ENCODE data around the gene MRGPRF.

The MRGPRF gene

DNA sequence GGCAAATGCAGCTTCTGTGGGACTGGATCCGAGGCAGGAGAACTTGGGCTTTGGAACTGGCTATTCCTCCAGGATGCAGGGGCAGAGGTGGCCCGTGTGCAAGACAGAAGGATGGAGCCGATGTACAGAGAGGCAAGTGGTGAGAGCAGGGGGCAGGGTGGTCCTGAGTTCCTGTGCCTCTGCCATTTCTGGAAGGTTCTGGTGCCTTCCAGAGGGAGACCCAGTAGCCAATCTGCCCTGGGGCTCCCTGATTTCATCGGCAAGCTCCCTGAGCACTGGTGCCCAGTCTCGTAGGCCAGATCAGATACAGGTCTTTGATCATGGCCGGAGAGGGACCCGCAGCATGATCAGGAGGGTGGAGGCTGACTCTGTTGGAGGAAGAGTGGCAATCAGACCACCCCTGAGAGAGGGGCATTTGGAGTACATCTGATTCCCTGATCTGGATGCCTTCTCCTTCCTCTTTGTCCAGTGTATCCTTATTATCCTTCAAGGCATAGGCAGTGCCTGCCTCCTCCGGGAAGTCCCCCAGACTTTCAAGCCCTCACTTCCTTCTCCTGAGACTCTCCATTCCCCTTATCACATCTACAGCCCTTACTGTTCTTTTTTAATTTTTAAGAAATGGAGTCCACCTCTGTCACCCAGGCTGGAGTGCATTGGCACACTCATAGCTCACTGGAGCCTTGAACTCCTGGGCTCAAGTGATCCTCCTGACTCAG is 42.0 kb downstream of the MRGPRF start:
- DNase-seq = no peak
- TF ChIP-seq GATA1 (IDR thresholded peaks at IDR 0.05; ENCODE audit: low read depth, low read length) = no peak
- no peak for TF ChIP-seq POLR2A (IDR thresholded peaks at IDR 0.05; ENCODE audit: low read length)

DNA sequence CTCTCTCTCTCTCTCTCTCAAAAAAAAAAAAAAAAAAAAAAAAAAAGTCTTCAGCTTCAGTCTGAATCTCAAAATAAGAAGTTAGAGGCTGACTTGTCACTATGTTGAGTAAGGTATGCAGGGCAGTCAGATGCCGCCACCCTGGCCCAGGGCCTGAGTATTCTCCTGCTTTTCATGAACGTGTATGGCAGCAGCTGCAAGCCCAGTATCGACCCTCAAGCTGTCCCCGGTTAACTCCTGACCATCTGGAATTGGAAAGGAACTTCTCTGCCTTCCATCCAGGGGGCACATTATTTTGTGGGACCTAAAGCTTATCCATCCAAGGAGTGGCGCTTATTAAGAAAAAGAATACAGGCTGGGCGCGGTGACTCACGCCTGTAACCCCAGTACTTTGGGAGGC is 43.7 kb downstream of the MRGPRF start:
- TF ChIP-seq GATA1 (IDR thresholded peaks at IDR 0.05; ENCODE audit: low read depth, low read length) (no peak), POLR2A (IDR thresholded peaks at IDR 0.05; ENCODE audit: low read length) (no peak)
- DNase-seq = no peak

DNA sequence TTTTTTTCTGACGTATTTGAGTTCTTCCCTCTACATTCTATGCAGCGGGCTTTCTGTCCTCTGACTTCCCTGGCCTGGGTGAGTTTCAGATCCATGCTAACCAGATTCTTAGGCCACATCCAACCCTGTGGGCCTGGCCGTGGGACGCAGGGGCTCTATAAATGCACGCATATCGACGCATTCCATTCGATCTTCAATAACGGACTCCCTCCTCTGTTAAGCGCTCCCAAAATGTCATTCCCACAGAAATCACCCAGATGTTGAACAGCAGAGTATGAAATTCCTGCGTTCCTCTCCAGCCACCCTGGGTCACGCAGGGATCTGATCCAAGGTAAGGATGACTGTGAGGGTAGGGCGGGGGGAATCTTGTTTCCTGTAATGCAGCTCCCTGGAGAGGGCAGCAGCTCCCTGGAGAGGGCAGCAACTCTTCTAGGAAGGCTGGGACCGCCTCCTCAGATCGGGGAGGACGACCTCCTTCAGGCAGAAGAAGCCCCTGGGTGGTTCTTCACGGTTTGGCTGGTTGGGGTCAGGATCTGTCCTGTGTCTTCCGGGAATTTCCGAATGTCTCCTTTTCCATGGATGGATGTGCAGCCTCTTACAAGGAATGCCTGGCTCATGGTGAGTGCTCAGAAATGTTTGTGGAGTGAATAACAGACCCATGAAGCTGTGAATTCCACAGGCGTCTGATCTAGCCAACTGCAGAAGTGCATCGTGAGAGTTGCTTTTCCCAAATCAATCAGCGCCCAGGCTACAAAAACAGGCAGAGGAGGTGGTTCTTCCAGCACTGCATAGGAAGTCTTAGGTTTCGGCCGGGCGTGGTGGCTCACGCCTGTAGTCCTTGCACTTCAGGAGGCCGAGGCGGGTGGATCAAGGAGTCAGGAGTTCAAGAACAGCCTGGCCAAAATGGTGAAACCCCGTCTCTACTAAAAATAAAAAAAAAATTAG is 44.5 kb downstream of the MRGPRF start:
- DNase-seq = no peak
- no peak for TF ChIP-seq POLR2A (IDR thresholded peaks at IDR 0.05; ENCODE audit: low read length)
- TF ChIP-seq GATA1 (IDR thresholded peaks at IDR 0.05; ENCODE audit: low read depth, low read length) = no peak

DNA sequence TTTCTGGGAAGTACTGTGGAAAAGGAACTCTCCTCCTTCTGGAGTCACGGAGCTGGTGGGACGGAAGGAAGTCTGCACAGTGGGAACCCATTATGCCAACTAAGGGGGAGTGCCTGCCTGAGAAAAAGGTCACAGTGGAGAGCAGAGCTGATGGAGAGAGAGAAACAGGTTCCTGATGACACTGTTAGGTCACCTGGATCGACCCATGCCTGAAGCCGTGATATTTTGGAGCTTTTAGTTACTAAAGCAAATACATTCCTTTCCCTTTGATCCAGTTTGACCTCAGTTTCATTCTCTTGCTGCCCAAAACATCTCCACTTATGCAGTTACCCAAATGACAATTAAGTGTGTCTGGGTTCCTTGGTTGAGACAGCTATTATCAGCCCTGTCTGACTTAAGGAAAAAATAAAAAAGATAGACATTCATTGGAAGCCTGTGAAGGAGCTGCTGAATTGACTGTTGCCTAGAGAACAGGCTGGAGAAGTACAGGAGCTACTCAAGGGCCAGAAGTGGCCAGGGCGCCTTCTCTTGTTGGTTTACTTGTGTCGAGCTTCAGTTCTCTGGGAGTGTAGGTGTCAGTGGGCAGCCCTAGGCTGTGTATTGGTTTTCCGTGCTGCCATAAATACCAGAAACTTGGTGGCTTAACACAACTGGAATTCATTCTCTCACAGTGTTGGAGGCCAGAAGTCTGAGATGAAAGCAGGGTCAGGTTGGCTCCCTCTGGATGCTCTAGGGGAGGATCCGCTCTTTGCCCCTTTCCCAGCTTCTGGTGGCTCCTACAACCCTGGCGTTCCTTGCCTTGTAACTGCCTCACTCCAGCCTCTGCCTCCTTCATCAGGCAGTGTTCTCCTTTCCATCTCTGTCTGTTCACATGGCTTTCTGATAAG is 45.9 kb downstream of the MRGPRF start:
- no peak for DNase-seq
- TF ChIP-seq POLR2A (IDR thresholded peaks at IDR 0.05; ENCODE audit: low read length) = no peak
- no peak for TF ChIP-seq GATA1 (IDR thresholded peaks at IDR 0.05; ENCODE audit: low read depth, low read length)

DNA sequence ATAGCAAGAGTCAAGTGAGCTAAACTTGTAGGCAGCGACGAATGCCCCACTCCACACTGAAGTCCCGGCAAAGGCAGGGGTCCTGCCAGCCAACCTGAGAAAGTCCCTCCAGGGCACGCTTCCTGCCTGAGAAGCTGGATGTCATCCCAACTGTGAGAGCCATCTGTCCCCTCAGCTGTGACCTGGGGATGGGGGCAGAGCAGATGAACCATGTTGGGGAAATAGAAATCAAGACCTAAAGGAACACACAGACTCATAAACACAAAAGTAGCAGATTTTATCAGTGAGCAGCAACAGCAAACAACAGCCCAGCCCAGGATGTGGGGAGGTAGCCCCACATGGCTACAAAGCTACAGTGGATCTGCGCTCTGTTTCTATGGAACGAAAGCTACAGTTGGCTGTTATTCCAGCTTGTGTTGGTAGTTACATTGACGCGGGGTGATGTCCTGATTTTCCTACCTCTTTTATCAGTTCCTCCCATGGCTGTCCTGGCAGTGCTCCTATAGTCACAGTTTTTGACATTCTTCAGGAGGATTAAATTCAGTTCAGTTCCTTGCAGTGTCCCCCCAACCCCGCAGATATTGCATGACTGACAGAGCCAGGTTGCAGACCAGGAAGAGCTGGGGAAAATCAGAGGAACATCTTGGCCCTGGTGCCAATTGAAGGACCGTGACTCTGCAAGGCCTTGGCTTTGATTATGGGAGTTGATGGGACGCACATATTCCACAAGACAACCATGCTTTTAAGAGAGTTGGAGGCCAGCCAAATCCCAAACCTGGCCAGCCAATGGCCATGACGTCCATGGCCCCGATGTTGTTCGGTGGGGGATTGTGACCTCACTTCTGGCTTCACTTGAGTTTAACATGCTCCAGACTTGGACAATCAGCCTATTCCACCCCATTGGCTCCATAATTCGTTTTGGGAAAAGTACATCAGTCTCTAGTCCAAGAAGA is 46.9 kb downstream of the MRGPRF start:
- TF ChIP-seq GATA1 (IDR thresholded peaks at IDR 0.05; ENCODE audit: low read depth, low read length) (no peak), POLR2A (IDR thresholded peaks at IDR 0.05; ENCODE audit: low read length) (no peak)
- no peak for DNase-seq

DNA sequence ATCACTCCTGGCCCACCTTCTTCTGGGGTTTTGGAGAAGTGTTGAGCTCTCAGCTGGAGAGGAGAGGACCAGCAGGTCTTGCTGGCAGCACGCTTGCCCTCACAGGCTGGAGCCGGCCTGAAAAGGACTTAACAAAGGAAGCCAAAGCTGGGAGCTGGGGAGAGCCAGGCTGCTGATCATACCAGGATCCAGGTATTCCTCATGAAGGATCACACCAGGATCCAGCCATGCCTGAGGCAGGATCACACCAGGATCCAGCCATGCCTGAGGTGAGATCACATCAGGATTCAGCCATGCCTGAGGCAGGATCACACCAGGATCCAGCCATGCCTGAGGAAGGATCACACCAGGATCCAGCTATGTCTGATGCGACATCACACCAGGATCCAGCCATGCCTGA is 49.3 kb downstream of the MRGPRF start:
- TF ChIP-seq GATA1 (IDR thresholded peaks at IDR 0.05; ENCODE audit: low read depth, low read length) (no peak), POLR2A (IDR thresholded peaks at IDR 0.05; ENCODE audit: low read length) (no peak)
- peak; percentile 9 to 13 for DNase-seq

DNA sequence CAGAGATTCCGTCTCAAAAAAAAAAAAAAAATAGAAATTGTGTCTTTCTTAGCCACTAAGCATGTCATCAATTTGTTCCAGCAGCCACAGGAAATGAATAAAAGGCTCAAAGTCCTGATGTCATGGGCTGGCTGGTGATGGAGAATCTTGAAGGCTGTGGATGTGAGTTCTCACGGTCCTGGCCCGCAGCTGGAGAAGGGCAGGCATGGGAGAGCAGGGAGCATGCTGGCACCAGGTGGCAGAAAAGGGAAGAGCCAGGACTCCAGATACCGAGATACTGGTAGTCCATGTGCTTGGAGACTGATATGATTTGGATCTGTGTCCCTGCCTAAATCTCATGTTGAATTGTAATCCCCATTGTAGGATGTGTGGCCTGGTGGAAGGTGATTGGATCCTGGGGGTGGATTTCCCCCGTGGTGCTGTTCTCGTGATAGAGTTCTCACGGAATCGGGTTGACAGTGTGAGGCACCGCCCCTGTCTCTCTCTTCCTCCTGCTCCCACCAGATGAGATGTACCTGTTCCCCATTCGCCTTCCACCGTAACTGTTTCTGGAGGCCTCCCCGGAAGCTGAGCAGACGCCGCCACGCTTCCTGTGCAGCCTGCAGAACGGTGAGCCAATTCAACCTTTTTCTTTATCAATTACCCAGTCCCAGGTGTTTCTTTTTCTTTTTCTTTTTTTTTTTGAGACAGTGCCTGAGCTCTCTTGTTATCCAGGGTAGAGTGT is 50.4 kb downstream of the MRGPRF start:
- no peak for DNase-seq
- TF ChIP-seq POLR2A (IDR thresholded peaks at IDR 0.05; ENCODE audit: low read length) = no peak
- no peak for TF ChIP-seq GATA1 (IDR thresholded peaks at IDR 0.05; ENCODE audit: low read depth, low read length)

DNA sequence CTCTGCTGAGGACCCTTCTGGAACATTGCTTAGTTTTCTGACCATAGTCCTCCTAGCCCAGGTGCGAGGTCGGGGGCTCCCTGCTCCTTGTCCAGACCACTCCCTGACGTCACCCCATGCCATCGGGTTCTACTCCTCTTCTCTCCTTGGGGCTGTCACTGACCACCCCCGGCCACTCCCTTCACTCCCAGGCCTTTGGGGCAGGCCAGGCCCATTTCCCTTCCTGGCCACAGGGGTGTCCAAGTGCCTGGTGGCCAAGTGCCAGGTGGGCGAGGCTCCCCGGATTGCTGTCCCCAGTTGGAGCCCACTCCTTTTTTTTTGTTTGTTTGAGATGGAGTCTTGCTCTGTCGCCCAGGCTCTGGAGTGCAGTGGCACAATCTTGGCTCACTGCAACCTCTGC is 51.8 kb downstream of the MRGPRF start:
- TF ChIP-seq POLR2A (IDR thresholded peaks at IDR 0.05; ENCODE audit: low read length) = no peak
- no peak for TF ChIP-seq GATA1 (IDR thresholded peaks at IDR 0.05; ENCODE audit: low read depth, low read length)
- no peak for DNase-seq

DNA sequence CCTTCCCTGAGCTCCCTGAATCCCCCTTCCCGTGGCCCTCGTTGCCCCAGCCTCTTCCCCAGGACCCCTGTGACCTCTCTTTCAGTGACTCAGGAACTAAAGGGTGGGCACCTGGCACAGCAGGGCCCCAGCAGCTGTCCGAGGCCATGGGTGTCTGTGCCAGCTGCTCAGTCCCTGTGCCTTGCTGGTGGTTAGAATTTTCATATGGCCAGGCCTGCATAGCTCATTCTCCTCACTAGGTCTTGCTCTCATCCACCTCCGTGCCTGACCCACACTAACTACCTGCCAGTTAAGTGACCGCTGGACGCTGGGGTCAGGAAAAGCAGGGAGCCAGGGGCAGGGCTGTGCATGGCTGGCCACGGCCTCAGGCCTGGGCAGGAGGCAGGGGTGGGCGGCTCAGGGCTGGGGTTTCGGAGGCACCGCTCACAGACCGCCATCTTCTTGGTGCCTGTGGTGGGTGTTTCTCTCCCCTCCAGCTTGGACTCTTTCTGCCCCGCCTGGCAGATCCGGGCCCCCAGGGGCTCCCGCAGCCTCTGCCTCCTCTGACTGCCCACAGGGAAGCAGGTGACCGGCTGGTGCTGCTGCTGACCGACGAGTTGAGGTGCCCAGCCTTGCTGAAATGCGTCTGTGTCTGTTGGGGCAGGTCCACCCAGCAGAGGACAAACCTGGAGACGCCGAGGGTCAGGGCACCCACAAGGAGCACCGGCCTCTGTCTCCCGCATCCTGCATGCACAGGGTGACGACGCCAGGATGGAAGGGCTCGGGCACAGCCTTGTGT is 52.6 kb downstream of the MRGPRF start:
- TF ChIP-seq POLR2A (IDR thresholded peaks at IDR 0.05; ENCODE audit: low read length) = no peak
- no peak for TF ChIP-seq GATA1 (IDR thresholded peaks at IDR 0.05; ENCODE audit: low read depth, low read length)
- DNase-seq = no peak

DNA sequence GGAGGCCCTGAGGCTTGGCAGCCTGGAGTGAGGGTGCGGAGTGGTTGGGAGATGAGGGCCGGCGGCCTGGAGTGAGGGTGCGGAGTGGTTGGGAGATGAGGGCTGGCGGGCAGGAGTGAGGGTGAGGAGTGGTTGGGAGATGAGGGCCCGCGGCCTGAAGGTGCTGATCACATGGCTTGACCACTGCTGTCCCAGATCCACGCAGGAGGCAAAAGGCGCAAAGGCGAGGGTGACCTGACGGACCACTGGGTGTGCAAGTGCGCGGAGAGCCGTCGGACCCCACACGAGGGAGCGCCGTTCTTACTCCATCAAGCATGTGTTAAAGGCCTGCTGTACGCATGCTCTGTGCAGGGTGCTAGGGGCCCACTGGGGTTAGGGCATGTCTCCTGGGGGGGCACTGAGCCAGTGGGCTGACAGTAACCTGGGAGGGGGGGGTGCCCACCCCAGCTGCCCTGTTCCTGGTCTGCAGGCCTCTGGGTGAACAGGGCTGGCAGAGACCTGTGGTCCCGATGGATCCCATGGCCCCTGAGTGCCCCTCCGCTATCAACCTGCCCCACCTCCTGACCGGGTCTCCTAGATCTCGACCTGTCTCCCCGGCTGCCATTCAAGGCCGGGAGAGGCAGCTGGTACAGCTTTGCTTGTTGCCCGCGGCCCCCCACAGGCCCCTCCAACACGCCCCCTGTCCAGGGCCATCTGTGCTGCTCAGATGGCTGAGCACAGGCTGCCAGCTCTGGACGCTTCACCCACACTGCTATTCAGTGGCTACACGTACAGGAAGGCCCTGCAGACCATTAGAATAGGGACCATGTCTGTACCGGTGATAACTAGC is 53.4 kb downstream of the MRGPRF start:
- TF ChIP-seq GATA1 (IDR thresholded peaks at IDR 0.05; ENCODE audit: low read depth, low read length) (no peak), POLR2A (IDR thresholded peaks at IDR 0.05; ENCODE audit: low read length) (no peak)
- DNase-seq = no peak

DNA sequence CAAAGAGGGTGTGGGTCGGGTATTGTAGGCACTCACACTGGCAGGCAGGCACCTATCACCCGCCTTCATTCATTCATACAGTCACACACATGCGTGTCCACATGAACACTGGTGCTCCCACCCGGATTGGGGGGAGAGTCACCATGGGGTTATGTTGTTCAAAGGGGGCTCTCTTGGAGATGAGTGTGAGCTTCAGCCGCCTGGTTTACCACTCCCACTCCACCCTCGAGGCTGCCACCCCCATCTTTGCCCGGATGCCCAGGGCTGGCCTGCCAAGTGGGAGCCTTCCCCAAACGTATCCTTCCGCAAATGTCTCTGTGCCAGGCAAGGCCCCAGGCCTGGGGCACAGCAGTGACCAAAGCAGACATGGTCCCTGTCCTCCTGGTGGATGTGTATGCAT is 54.8 kb downstream of the MRGPRF start:
- no peak for TF ChIP-seq GATA1 (IDR thresholded peaks at IDR 0.05; ENCODE audit: low read depth, low read length)

More for the DNA sequence above, 54.8 kb downstream of the MRGPRF start:
- no peak for DNase-seq
